RWPE2 (cell line): ENCODE measurements around the gene IGSF23.
A peak's percentile ranks its signal among the peaks of the same experiment; 100 is the strongest.

Experiments used
- ATAC-seq: fragments of 200-7000 bp; cut with Tn5 transposase; 3 replicates; pipeline ENCODE4 v1.9.1; 2021; ENCODE audit warnings: low read depth
- DNase-seq: peaks from one replicate; pipeline ENCODE4 v3.0.0-alpha.2; 2020; ENCODE audit warnings: low spot score
- H3K27ac ChIP-seq: fragments of 450-650 bp; 2 replicates; pipeline ENCODE4 v1.5.1; 2017; ENCODE audit warnings: mild to moderate bottlenecking; ENCODE audit not compliant: poor library complexity, severe bottlenecking
- H3K27me3 ChIP-seq: fragments of 250-450 bp; sonication (Bioruptor Pico); 2 replicates; pipeline ENCODE4 v1.5.1; 2021; ENCODE audit warnings: mild to moderate bottlenecking, moderate library complexity; ENCODE audit not compliant: insufficient read depth, poor library complexity, severe bottlenecking
- H3K36me3 ChIP-seq: fragments of 250-450 bp; sonication (Bioruptor Pico); 2 replicates; pipeline ENCODE4 v1.5.1; 2020; ENCODE audit warnings: low read depth, mild to moderate bottlenecking, moderate library complexity
- H3K4me1 ChIP-seq: fragments of 250-450 bp; sonication (Bioruptor Pico); 2 replicates; pipeline ENCODE4 v1.5.1; 2021; ENCODE audit warnings: mild to moderate bottlenecking, moderate library complexity; ENCODE audit not compliant: insufficient read depth, poor library complexity, severe bottlenecking
- H3K4me3 ChIP-seq: fragments of 250-450 bp; sonication (Bioruptor Pico); 2 replicates; pipeline ENCODE4 v1.5.1; 2021; ENCODE audit warnings: mild to moderate bottlenecking, moderate library complexity; ENCODE audit not compliant: severe bottlenecking
- H3K9me3 ChIP-seq: fragments of 250-450 bp; sonication (Bioruptor Pico); 2 replicates; pipeline ENCODE4 v1.5.1; 2021; ENCODE audit warnings: mild to moderate bottlenecking, moderate library complexity; ENCODE audit not compliant: severe bottlenecking
- TF ChIP-seq, protein P1 (sequence below): fragments of 450-650 bp; IDR thresholded peaks from one replicate; pipeline ENCODE4 v1.5.1; 2017; ENCODE audit warnings: mild to moderate bottlenecking, moderate library complexity; ENCODE audit not compliant: poor library complexity, severe bottlenecking

The IGSF23 gene

DNA sequence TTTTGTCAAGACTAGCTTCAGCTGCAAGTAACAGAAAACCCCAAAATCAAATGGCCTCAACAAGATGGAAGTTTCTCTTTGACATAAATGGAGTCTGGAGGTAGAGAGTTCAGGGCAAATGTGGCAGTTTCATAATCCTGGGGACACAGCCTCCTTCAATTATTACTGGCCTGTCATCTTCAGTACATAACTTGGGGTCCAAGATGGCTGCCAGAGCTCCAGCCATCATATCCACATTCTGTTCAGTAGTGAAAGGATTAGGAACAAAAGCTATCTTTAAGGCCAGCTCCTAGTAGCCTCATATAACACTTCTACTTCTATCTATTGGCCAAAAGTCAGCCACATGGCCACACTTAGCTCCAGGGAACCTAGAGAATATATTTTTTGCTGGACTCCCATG is 15.0 kb upstream of the IGSF23 start:
- DNase-seq: no peak
- no peaks in the 10 kb centered on the region for H3K36me3 ChIP-seq
- TF ChIP-seq, protein P1, sequence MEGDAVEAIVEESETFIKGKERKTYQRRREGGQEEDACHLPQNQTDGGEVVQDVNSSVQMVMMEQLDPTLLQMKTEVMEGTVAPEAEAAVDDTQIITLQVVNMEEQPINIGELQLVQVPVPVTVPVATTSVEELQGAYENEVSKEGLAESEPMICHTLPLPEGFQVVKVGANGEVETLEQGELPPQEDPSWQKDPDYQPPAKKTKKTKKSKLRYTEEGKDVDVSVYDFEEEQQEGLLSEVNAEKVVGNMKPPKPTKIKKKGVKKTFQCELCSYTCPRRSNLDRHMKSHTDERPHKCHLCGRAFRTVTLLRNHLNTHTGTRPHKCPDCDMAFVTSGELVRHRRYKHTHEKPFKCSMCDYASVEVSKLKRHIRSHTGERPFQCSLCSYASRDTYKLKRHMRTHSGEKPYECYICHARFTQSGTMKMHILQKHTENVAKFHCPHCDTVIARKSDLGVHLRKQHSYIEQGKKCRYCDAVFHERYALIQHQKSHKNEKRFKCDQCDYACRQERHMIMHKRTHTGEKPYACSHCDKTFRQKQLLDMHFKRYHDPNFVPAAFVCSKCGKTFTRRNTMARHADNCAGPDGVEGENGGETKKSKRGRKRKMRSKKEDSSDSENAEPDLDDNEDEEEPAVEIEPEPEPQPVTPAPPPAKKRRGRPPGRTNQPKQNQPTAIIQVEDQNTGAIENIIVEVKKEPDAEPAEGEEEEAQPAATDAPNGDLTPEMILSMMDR: no peak
- no peaks in the 10 kb centered on the region for H3K9me3 ChIP-seq
- H3K27ac ChIP-seq: no peak overlapping the region
- H3K4me3 ChIP-seq: no peak overlapping the region
- H3K27me3 ChIP-seq: no peaks in the 10 kb centered on the region
- no peak for ATAC-seq
- peaks cover 5% of the 10 kb centered on the region for H3K4me1 ChIP-seq

DNA sequence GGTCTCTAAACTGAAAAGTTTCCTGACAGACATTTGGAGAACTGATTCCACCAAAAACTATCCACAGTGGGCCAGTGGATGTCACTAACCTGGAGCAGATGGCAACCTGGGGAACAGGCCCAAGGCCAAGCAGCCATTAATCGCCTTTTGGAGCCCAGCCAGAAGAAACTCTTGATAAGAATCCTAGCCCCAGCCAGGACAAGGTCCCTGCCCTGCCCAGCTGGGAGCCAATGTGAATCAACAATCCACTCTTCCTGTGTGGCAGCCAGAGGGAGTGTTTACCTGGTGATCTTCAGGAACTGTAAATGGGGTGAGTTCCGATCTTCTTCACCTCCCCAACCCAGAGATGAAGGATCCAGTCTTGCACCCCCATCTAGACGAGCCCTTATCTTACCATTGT is 14.5 kb upstream of the IGSF23 start:
- H3K36me3 ChIP-seq: no peaks in the 10 kb centered on the region
- no peak for DNase-seq
- H3K27me3 ChIP-seq: no peaks in the 10 kb centered on the region
- TF ChIP-seq, protein P1: no peak
- H3K9me3 ChIP-seq: no peaks in the 10 kb centered on the region
- no peak for ATAC-seq
- no peak overlapping the region for H3K4me3 ChIP-seq
- no peak overlapping the region for H3K27ac ChIP-seq
- H3K4me1 ChIP-seq: peaks cover 10% of the 10 kb centered on the region

DNA sequence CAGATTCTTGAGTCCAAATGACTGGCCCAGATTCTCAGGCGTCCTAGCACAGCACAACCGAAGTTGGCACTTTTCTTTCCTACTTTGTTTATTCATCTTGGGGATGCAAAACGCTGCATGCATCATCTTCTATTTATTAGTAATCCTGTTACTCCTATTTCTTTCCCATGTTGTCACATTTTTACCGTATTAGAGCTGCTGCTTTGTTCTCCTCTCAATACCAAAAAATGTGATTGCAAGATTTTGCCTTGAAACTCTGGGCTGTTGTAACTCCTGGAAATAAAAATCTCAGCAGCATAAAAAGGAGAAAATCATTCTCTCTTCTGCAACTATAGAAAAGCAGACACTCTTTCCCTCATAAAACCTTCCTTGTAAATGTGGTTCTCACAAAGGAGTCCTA is 12.9 kb upstream of the IGSF23 start:
- H3K4me3 ChIP-seq: no peak overlapping the region
- peaks cover 12% of the 10 kb centered on the region for H3K4me1 ChIP-seq
- TF ChIP-seq, protein P1: no peak
- ATAC-seq (no peak), DNase-seq (no peak)
- H3K27me3 ChIP-seq: no peaks in the 10 kb centered on the region
- no peak overlapping the region for H3K27ac ChIP-seq
- no peaks in the 10 kb centered on the region for H3K9me3 ChIP-seq
- H3K36me3 ChIP-seq: no peaks in the 10 kb centered on the region

GRCh38 chr19:44602081-44602480 is 11.3 kb upstream of the IGSF23 start:
- peak overlapping the region; percentile 34 for H3K27ac ChIP-seq
- no peak overlapping the region for H3K4me3 ChIP-seq
- TF ChIP-seq, protein P1: no peak
- ATAC-seq (peak; percentile 65; the same call in 2 of the 3 replicates), DNase-seq (no peak)
- H3K4me1 ChIP-seq: peaks cover 15% of the 10 kb centered on the region
- no peaks in the 10 kb centered on the region for H3K27me3 ChIP-seq
- H3K36me3 ChIP-seq: no peaks in the 10 kb centered on the region
- H3K9me3 ChIP-seq: no peaks in the 10 kb centered on the region

DNA sequence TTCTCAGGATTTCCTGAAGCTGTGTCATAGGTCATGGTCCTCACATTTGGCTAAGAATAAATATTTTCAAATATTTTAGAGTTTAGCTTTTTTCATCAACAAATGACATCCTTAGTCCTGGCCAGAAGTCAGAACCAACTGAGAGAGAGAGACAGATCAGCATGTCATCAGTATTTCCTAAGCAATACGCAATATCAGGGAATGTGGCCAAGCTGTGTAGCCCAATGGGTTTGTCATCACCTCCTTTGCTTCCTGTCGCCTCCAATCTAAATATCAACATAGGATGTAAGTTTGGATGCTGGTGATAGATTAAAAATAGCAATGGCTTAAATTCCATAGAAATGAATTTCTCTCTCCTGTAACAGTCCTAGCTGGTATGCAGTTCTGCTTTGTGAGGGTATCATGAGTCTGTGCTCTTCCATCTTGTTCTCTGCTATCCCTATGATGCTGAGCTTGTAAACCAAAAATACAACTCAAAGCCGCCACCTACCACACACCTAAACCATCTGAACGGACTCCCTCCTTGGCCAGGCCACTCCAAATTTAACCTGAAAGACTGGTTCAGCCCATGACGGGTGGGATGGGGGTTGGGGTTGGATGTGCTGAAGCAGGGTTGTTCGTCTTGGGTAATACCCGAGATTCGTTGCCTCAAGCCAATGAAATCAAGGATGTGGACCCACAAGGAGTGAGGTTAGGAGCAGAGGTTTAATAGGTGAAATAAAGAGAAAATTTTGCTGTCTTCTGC is 10.0 kb upstream of the IGSF23 start:
- ATAC-seq (peak; percentile 36; the same call in 2 of the 3 replicates), DNase-seq (no peak)
- peaks cover 28% of the 10 kb centered on the region for H3K4me1 ChIP-seq
- H3K27ac ChIP-seq: peak overlapping the region; percentile 34
- H3K9me3 ChIP-seq: no peaks in the 10 kb centered on the region
- H3K27me3 ChIP-seq: no peaks in the 10 kb centered on the region
- TF ChIP-seq, protein P1: no peak
- no peaks in the 10 kb centered on the region for H3K36me3 ChIP-seq
- H3K4me3 ChIP-seq: no peak overlapping the region
